ENCODE measurements around the gene CDK5RAP2.

CDK5RAP2 gene

GRCh38 chr9:120580051-120580896 lies at the start of gene CDK5RAP2 (continued):
- TF ChIP-seq ZBTB21 (tag by site-specific recombination; IDR thresholded peaks at IDR 0.05) = no peak
- no peak for TF ChIP-seq ZNF114 (tag by site-specific recombination; IDR thresholded peaks at IDR 0.05)
- TF ChIP-seq ZNF24 (tag by site-specific recombination; IDR thresholded peaks at IDR 0.05) = peak; percentile 51; the same call in 1 of the 2 replicates
- no peak for TF ChIP-seq ZNF623 (tag by site-specific recombination; IDR thresholded peaks at IDR 0.05)
- TF ChIP-seq ZNF837 (tag by site-specific recombination; IDR thresholded peaks at IDR 0.05) = no peak
- TF ChIP-seq MYNN (tag by site-specific recombination; IDR thresholded peaks at IDR 0.05; ENCODE audit: borderline replicate concordance) = no peak
- 0 out of 2 replicates have a peak, but pooled peaks have one; percentile 47 for TF ChIP-seq IKZF3 (tag by site-specific recombination; IDR thresholded peaks at IDR 0.05)
- TF ChIP-seq ZNF600 (tag by site-specific recombination; IDR thresholded peaks at IDR 0.05) = no peak
- no peak for TF ChIP-seq WT1 (tag by site-specific recombination; IDR thresholded peaks at IDR 0.05)
- no peak for TF ChIP-seq GLIS2 (tag by site-specific recombination; IDR thresholded peaks at IDR 0.05)
- TF ChIP-seq SCRT2 (tag by site-specific recombination; IDR thresholded peaks at IDR 0.05) = no peak
- TF ChIP-seq ZNF48 (tag by site-specific recombination; IDR thresholded peaks at IDR 0.05) = no peak
- TF ChIP-seq HOXD13 (CRISPR knock-in tag; IDR thresholded peaks at IDR 0.05; ENCODE audit: borderline replicate concordance) = peak; percentile 81; the same call in 1 of the 2 replicates
- TF ChIP-seq, protein P1, sequence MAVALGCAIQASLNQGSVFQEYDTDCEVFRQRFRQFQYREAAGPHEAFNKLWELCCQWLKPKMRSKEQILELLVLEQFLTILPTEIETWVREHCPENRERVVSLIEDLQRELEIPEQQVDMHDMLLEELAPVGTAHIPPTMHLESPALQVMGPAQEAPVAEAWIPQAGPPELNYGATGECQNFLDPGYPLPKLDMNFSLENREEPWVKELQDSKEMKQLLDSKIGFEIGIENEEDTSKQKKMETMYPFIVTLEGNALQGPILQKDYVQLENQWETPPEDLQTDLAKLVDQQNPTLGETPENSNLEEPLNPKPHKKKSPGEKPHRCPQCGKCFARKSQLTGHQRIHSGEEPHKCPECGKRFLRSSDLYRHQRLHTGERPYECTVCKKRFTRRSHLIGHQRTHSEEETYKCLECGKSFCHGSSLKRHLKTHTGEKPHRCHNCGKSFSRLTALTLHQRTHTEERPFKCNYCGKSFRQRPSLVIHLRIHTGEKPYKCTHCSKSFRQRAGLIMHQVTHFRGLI (tag by site-specific recombination; IDR thresholded peaks at IDR 0.05) = peak; percentile 20; the same call in 1 of the 2 replicates
- TF ChIP-seq ZNF311 (tag by site-specific recombination; IDR thresholded peaks at IDR 0.05; ENCODE audit: borderline replicate concordance) = no peak
- TF ChIP-seq SCRT1 (tag by site-specific recombination; IDR thresholded peaks at IDR 0.05; ENCODE audit: borderline replicate concordance) = no peak
- TF ChIP-seq, protein P2, sequence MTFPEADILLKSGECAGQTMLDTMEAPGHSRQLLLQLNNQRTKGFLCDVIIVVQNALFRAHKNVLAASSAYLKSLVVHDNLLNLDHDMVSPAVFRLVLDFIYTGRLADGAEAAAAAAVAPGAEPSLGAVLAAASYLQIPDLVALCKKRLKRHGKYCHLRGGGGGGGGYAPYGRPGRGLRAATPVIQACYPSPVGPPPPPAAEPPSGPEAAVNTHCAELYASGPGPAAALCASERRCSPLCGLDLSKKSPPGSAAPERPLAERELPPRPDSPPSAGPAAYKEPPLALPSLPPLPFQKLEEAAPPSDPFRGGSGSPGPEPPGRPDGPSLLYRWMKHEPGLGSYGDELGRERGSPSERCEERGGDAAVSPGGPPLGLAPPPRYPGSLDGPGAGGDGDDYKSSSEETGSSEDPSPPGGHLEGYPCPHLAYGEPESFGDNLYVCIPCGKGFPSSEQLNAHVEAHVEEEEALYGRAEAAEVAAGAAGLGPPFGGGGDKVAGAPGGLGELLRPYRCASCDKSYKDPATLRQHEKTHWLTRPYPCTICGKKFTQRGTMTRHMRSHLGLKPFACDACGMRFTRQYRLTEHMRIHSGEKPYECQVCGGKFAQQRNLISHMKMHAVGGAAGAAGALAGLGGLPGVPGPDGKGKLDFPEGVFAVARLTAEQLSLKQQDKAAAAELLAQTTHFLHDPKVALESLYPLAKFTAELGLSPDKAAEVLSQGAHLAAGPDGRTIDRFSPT (tag by site-specific recombination; IDR thresholded peaks at IDR 0.05) = no peak
- TF ChIP-seq, protein P3, sequence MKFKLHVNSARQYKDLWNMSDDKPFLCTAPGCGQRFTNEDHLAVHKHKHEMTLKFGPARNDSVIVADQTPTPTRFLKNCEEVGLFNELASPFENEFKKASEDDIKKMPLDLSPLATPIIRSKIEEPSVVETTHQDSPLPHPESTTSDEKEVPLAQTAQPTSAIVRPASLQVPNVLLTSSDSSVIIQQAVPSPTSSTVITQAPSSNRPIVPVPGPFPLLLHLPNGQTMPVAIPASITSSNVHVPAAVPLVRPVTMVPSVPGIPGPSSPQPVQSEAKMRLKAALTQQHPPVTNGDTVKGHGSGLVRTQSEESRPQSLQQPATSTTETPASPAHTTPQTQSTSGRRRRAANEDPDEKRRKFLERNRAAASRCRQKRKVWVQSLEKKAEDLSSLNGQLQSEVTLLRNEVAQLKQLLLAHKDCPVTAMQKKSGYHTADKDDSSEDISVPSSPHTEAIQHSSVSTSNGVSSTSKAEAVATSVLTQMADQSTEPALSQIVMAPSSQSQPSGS (tag by site-specific recombination; IDR thresholded peaks at IDR 0.05; ENCODE audit: low read depth) = no peak
- TF ChIP-seq ZNF677 (tag by site-specific recombination; IDR thresholded peaks at IDR 0.05) = no peak
- no peak for TF ChIP-seq ZNF416 (tag by site-specific recombination; IDR thresholded peaks at IDR 0.05)
- TF ChIP-seq, protein P4, sequence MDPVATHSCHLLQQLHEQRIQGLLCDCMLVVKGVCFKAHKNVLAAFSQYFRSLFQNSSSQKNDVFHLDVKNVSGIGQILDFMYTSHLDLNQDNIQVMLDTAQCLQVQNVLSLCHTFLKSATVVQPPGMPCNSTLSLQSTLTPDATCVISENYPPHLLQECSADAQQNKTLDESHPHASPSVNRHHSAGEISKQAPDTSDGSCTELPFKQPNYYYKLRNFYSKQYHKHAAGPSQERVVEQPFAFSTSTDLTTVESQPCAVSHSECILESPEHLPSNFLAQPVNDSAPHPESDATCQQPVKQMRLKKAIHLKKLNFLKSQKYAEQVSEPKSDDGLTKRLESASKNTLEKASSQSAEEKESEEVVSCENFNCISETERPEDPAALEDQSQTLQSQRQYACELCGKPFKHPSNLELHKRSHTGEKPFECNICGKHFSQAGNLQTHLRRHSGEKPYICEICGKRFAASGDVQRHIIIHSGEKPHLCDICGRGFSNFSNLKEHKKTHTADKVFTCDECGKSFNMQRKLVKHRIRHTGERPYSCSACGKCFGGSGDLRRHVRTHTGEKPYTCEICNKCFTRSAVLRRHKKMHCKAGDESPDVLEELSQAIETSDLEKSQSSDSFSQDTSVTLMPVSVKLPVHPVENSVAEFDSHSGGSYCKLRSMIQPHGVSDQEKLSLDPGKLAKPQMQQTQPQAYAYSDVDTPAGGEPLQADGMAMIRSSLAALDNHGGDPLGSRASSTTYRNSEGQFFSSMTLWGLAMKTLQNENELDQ (tag by site-specific recombination; IDR thresholded peaks at IDR 0.05; ENCODE audit: low read depth) = no peak
- TF ChIP-seq ZNF423 (tag by site-specific recombination; IDR thresholded peaks at IDR 0.05) = no peak
- TF ChIP-seq, protein P5, sequence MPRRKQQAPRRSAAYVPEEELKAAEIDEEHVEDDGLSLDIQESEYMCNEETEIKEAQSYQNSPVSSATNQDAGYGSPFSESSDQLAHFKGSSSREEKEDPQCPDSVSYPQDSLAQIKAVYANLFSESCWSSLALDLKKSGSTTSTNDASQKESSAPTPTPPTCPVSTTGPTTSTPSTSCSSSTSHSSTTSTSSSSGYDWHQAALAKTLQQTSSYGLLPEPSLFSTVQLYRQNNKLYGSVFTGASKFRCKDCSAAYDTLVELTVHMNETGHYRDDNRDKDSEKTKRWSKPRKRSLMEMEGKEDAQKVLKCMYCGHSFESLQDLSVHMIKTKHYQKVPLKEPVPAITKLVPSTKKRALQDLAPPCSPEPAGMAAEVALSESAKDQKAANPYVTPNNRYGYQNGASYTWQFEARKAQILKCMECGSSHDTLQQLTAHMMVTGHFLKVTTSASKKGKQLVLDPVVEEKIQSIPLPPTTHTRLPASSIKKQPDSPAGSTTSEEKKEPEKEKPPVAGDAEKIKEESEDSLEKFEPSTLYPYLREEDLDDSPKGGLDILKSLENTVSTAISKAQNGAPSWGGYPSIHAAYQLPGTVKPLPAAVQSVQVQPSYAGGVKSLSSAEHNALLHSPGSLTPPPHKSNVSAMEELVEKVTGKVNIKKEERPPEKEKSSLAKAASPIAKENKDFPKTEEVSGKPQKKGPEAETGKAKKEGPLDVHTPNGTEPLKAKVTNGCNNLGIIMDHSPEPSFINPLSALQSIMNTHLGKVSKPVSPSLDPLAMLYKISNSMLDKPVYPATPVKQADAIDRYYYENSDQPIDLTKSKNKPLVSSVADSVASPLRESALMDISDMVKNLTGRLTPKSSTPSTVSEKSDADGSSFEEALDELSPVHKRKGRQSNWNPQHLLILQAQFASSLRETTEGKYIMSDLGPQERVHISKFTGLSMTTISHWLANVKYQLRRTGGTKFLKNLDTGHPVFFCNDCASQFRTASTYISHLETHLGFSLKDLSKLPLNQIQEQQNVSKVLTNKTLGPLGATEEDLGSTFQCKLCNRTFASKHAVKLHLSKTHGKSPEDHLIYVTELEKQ (tag by site-specific recombination; IDR thresholded peaks at IDR 0.05; ENCODE audit: borderline replicate concordance) = no peak
- TF ChIP-seq, protein P6, sequence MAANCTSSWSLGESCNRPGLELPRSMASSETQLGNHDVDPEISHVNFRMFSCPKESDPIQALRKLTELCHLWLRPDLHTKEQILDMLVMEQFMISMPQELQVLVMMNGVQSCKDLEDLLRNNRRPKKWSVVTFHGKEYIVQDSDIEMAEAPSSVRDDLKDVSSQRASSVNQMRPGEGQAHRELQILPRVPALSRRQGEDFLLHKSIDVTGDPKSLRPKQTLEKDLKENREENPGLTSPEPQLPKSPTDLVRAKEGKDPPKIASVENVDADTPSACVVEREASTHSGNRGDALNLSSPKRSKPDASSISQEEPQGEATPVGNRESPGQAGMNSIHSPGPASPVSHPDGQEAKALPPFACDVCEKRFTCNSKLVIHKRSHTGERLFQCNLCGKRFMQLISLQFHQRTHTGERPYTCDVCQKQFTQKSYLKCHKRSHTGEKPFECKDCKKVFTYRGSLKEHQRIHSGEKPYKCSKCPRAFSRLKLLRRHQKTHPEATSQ (tag by site-specific recombination; IDR thresholded peaks at IDR 0.05) = no peak
